GM19239 (cell line): ENCODE measurements around the gene C12orf57.

ENCODE experiments used
- DNase-seq: peaks from one replicate; pipeline ENCODE4 v3.0.0; 2011; ENCODE audit warnings: low spot score; ENCODE audit not compliant: insufficient read length
- FAIRE-seq: peaks from 2 replicates; lab custom pipeline; 2011; peaks lifted over from hg19 to GRCh38; lab: Jason Lieb, UNC

The C12orf57 gene

DNA sequence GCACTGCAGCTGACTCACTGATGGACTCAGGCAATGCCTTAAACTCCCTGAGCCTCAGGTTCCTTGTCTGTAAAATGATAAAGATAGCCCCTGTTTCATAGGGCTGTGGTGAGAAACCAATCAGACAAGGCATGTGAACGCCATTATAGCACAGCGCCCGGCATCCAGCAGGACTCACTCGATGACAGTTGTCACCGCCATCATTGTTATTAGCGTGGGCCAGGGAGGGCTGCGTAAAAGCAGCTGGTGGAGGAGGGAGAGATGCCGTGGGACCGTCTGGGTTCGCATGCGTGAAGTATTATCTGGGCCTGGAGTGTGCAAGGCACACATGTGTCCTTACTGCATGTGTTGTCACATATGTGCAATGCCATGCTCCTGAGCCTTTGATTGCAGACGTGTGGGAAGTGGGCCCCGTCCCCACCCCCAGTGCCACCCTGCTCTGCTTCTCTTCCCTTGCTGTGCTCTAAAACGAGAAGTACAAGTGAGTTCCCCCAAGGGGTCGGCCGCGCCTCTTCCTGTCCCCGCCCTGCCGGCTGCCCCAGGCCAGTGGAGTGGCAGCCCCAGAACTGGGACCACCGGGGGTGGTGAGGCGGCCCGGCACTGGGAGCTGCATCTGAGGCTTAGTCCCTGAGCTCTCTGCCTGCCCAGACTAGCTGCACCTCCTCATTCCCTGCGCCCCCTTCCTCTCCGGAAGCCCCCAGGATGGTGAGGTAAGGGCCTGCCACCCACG lies 7.2 kb downstream of the C12orf57 start, which contains the start of gene PTPN6:
TSS of gene PTPN6 (plus strand) at position 546 of the 730 bp plus-strand sequence. CDS start at position 703, 157 bp downstream.
- peak; percentile 95 for FAIRE-seq
- DNase-seq, result no peak

DNA sequence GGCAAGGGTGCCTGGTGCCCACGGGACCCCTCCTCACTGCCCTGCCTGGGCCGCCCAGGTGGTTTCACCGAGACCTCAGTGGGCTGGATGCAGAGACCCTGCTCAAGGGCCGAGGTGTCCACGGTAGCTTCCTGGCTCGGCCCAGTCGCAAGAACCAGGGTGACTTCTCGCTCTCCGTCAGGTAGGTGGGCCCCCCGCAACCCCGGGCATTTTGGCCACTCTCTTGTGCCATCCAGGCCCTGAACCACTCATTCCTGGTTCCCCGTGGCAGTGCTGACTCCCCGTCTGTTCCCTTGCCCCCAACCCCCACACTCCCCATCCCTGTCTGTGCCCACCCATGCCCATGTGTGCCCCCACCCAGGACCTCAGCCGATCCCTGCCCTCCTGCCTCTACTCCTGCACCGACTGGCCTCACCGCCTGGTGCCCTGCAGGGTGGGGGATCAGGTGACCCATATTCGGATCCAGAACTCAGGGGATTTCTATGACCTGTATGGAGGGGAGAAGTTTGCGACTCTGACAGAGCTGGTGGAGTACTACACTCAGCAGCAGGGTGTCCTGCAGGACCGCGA lies 7.8 kb downstream of the C12orf57 start:
- FAIRE-seq (no peak), DNase-seq (no peak)

- peak; percentile 62 for FAIRE-seq
- DNase-seq, result no peak
Observed at GRCh38 chr12:6952121-6952862, 8.5 kb downstream of the C12orf57 start.

DNA sequence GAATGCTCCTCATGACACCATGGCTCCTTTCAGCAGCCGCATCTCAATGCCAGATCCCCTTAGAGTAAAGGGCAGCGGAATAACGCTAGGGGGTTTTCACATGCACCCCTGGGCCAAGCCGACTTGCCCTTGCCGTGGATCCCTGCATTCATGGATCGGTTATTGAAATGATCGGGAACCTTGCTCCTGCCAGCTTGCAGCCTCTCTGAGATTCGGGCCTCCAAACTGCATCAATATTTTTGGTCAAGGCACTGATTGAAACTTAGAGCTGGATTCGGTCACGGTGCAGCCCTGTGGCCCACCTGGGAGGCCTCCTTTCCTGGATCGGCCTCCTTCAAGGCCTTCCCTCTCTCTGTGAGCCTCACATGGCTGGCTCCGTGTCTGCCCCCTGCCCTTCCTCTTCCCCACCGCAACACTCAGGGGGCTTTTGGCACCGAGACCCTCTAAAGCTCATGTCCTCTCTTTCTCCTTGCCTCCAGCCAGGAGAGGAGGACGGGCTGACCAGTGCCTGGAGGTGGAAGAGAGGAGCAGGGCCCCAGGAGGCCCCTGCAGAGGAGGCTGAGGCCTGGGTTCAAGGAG lies 9.1 kb downstream of the C12orf57 start:
- FAIRE-seq, result no peak
- DNase-seq, result no peak

GRCh38 chr12:6953442-6954315 lies 9.9 kb downstream of the C12orf57 start:
- no peak for DNase-seq
- FAIRE-seq, result peak; percentile 100

- FAIRE-seq, result no peak
- DNase-seq, result no peak
Observed at GRCh38 chr12:6954316-6955107, 10.7 kb downstream of the C12orf57 start.

DNA sequence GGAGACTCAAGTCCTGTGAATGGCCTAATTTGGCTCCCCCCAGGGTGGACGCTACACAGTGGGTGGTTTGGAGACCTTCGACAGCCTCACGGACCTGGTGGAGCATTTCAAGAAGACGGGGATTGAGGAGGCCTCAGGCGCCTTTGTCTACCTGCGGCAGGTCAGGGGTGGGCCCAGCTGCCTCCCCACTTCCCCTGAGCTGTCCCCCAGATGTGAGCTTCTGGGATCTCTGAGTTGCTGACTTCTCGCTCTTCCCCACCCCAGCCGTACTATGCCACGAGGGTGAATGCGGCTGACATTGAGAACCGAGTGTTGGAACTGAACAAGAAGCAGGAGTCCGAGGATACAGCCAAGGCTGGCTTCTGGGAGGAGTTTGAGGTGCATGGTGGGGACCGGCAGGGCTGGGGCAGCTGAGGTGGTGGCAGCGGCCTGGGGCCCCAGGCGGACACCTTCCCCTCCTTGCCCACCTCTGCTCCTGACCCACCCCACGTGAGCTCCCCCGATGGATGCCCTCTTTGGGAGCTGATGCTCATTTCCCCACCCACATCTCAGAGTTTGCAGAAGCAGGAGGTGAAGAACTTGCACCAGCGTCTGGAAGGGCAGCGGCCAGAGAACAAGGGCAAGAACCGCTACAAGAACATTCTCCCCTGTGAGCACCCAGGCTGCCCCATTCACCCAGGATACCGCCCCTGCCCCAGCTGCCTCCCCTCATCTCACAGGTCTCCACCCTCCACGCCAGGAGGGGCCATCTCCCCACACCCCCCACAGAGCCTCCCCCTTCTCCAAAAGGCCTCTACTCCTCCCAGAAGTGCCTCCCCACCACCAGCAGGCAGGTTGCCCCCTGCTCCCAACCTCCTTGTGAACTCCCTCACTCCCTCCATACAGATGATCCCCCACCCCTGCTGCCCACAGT lies 11.5 kb downstream of the C12orf57 start:
- FAIRE-seq (peak; percentile 90), DNase-seq (no peak)

DNA sequence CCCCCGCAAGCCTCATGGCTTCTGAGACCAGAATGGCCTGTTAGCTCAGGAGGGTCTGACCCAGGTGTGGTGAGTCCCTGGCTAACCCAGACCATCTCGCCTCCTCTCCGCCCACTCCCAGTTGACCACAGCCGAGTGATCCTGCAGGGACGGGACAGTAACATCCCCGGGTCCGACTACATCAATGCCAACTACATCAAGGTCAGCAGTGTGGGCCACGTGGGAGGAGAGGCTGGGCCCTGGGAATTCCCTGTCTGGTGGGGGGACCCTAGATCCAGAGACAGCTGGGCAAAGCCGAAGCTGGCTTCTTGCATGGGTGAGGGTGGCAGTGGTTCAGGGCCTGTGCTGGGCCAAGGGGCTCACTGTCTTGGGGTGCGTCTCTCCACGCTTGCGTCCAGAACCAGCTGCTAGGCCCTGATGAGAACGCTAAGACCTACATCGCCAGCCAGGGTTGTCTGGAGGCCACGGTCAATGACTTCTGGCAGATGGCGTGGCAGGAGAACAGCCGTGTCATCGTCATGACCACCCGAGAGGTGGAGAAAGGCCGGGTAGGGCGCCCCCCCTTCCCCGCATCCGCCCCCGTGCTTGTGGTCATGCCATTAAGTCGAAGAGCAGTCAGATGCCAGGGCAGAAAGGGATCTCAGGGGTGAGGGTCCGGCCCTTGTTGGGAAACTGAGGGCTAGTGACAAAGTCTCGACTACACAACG lies 12.4 kb downstream of the C12orf57 start:
- FAIRE-seq (peak; percentile 78), DNase-seq (no peak)

DNA sequence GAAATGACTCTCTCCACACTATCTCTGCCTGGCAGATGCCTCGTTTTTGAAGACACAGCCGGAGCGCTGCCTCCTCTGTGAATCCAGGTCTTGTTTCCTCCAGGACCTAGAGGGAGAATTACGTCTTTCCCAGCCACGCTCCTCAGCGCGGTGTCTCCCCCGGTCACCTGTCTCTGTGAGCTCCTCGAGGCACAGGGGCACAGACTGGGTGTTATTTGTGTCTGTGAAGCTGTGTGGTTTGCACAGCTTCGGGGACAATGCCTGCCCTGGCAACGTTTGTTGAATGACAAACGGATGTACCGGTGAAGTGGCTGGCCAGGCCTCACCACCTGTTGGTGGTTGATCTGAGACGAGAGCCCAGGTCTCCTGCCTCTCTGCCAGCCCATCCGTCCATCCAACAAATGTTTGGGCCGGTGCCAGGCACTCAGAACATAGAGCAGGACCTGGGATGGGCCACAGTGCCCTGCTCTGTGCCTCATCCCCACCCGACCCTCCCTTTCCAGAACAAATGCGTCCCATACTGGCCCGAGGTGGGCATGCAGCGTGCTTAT lies 13.4 kb downstream of the C12orf57 start:
- DNase-seq (no peak), FAIRE-seq (peak; percentile 53)

- peak; percentile 67 for FAIRE-seq
Observed at GRCh38 chr12:6957741-6958608, 14.2 kb downstream of the C12orf57 start.

DNA sequence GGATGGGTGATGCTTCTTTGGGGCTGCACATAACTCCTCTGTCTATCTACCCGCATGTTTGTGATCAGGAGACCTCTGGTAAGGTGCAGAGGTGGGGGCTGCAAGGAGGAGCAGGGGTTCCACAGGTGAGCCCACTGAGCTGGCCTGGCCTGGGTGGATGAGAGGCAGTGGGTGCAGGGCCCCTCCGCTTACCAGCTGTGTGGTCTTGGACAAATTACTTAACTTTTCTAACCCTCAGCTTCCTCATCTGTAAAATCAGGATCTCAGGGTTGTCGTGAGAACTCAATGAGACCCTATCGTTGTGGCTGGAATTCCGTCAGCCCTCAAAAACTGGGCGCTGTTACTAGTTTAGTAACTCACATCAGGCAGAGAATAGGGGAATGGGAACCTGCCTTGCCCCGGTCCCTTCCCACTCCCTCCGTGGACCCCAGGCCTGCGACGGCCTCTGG lies 14.8 kb downstream of the C12orf57 start:
- no peak for FAIRE-seq
- no peak for DNase-seq

More at GRCh38 chr12:6957741-6958608, 14.2 kb downstream of the C12orf57 start:
- no peak for DNase-seq

DNA sequence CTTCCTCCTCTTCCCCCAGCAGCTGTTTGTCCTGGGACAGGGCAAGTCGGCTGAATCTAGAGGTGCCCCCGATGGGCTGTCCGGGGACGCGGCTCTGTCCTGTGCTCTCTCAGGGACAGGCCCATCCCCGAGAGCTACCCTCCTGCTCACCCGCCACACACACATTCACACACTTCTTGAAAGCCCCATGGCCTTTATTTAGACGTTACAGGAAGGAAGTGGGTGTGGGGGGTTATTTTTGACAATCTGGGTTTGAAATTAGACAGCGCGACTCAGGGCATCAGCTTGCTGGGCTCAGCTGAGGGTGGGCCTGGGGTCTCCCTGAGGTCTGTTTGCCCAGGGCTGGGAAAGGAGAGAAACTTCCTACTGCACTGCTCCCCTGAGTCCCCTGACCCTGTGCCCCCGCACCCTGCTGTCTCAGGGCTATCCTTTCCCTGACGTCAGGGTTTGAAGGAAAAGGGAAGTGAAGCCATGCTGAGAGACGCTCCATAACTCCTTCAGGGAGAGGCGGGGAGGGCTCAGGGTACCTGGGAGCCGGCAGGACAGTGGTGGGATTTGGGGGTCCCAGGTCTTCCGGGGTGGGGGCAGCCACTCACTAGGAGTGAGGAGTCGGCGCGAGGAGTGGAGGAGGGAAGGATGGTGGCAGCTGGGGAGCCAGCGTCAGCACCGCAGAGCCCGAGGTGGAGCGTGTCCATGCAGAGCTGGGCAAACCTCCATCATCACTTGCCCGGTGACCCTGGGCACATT lies 15.4 kb downstream of the C12orf57 start:
- FAIRE-seq, result peak; percentile 97

GRCh38 chr12:6959805-6960592 lies 16.2 kb downstream of the C12orf57 start:
- FAIRE-seq, result no peak
- DNase-seq, result no peak

More for the DNA sequence above, 15.4 kb downstream of the C12orf57 start:
- DNase-seq, result no peak

DNA sequence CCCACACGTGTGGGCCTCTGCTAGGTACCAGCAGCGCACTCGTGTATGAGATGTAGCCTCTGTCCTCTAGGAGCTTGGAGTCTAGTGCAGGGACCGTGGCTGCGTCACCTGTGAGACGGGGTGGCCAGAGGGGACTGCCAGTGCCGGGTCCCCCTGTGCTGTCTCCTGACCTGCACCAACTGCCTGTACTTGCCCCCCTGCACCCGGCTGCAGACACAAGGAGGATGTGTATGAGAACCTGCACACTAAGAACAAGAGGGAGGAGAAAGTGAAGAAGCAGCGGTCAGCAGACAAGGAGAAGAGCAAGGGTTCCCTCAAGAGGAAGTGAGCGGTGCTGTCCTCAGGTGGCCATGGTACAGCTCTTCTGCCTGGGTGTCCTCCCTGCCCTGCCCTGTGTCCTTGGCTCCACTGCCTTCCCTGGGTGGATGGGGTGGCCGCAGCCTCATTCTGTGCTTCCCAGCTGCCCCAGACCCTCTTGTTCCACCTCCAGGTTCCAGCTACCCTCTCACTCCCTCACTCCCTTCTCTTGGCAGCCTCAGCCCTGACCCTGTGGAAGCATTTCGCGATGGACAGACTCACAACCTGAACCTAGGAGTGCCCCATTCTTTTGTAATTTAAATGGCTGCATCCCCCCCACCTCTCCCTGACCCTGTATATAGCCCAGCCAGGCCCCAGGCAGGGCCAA lies 16.9 kb downstream of the C12orf57 start:
- FAIRE-seq (peak; percentile 96), DNase-seq (no peak)
